Keratinocyte (primary cell): ENCODE data around the gene ZSWIM9. TPM values are rescaled to one million over a fixed set of nuclear protein-coding genes. Genes with fewer than 3 reads are reported as not detected.

Experiments
- DNase-seq: peaks from one replicate; pipeline ENCODE4 v3.0.0-alpha.2; 2011; ENCODE audit warnings: low read depth, missing footprints, low spot score
- FAIRE-seq: peaks from 2 replicates; lab custom pipeline; 2011; peaks lifted over from hg19 to GRCh38; lab: Jason Lieb, UNC
- H2AFZ ChIP-seq: 2 replicates; pipeline ENCODE4 v1.6.0; 2012; ENCODE audit warnings: low read length, control low read depth, inconsistent platforms; ENCODE audit not compliant: control insufficient read depth
- H3K27ac ChIP-seq: 2 replicates; pipeline ENCODE4 v1.5.1; 2011; ENCODE audit warnings: low read length; ENCODE audit not compliant: control insufficient read depth, insufficient read depth
- H3K27me3 ChIP-seq: 3 replicates; pipeline ENCODE4 v1.6.0; 2011; ENCODE audit warnings: low read length; ENCODE audit not compliant: control insufficient read depth, insufficient read depth; ENCODE audit errors: extremely low read depth
- H3K36me3 ChIP-seq, 2 experiments: 2 replicates in 1 of 2; 3 replicates in 1 of 2; pipeline ENCODE4 v1.5.1; 2011; ENCODE audit warnings: low read length in 2 of 2, mild to moderate bottlenecking in 1 of 2; ENCODE audit not compliant: control insufficient read depth in 2 of 2, insufficient read depth in 2 of 2; ENCODE audit errors: extremely low read depth in 1 of 2
- H3K4me1 ChIP-seq: 3 replicates; pipeline ENCODE4 v1.5.1; 2011; ENCODE audit warnings: low read length; ENCODE audit not compliant: control insufficient read depth, insufficient read depth; ENCODE audit errors: extremely low read depth
- H3K4me2 ChIP-seq: 3 replicates; pipeline ENCODE4 v1.6.0; 2011; ENCODE audit warnings: low read depth, low read length; ENCODE audit not compliant: control insufficient read depth, insufficient read depth; ENCODE audit errors: extremely low read depth
- H3K4me3 ChIP-seq, 3 experiments: fragments of 200-600 bp in 1 of 3; sonication (generic) in 1 of 3; 2 replicates in 2 of 3; 3 replicates in 1 of 3; pipeline ENCODE4 v1.5.1; 2011 to 2016; ENCODE audit warnings: low read length in 3 of 3, mild to moderate bottlenecking in 3 of 3, control low read depth in 2 of 3, inconsistent platforms in 1 of 3, low read depth in 1 of 3, mixed read lengths in 1 of 3, mixed run types in 1 of 3, moderate library complexity in 1 of 3; ENCODE audit not compliant: control insufficient read depth in 2 of 3, insufficient read depth in 2 of 3; ENCODE audit errors: extremely low read depth in 1 of 3
- H3K79me2 ChIP-seq: 2 replicates; pipeline ENCODE4 v1.6.0; 2012; ENCODE audit warnings: low read length; ENCODE audit not compliant: control insufficient read depth, insufficient read depth
- H3K9ac ChIP-seq: 3 replicates; pipeline ENCODE4 v1.6.0; 2011; ENCODE audit warnings: low read length; ENCODE audit not compliant: control insufficient read depth, insufficient read depth; ENCODE audit errors: extremely low read depth
- H3K9me1 ChIP-seq: 3 replicates; pipeline ENCODE4 v1.6.0; 2011; ENCODE audit warnings: low read length; ENCODE audit not compliant: control insufficient read depth, insufficient read depth; ENCODE audit errors: extremely low read depth
- H3K9me3 ChIP-seq: 2 replicates; pipeline ENCODE4 v1.5.1; 2012; ENCODE audit warnings: low read depth, low read length; ENCODE audit not compliant: control insufficient read depth
- H4K20me1 ChIP-seq: 3 replicates; pipeline ENCODE4 v1.6.0; 2011; ENCODE audit warnings: low read length; ENCODE audit not compliant: control insufficient read depth, insufficient read depth; ENCODE audit errors: extremely low read depth
- CTCF ChIP-seq, 3 experiments: IDR thresholded peaks in 1 of 3; conservative IDR thresholded peaks in 1 of 3; optimal IDR thresholded peaks in 1 of 3; 2 replicates in 2 of 3; 3 replicates in 1 of 3; pipeline versions ENCODE3 to v1.5.1; 2011; ENCODE audit warnings: low read length in 3 of 3, mild to moderate bottlenecking in 3 of 3, moderate library complexity in 2 of 3, control low read depth in 1 of 3, inconsistent platforms in 1 of 3; ENCODE audit not compliant: insufficient read depth in 2 of 3; ENCODE audit errors: extremely low read depth in 1 of 3
- EZH2 ChIP-seq: IDR thresholded peaks from one replicate; pipeline ENCODE4 v1.6.1; 2012; ENCODE audit warnings: inconsistent platforms, mild to moderate bottlenecking, low read length, moderate library complexity
- dilution Hi-C: fragments of 300-500 bp; cut with MboI; formaldehyde crosslinking; loops from one replicate; pipeline ENCODE4 v1.7.0; 2020; ENCODE audit warnings: low sequenced_read_pairs; ENCODE audit not compliant: extremely low pct_ligation_motif_present
- polyA plus RNA-seq, 5 experiments: library from polyadenylated mRNA; depleted of rRNA in 3 of 5; stranded (reverse) in 3 of 5; stranded (forward) in 1 of 5; unstranded in 1 of 5; fragments of >200 nt; gene quantifications; 1 replicate in 1 of 5; 2 replicates in 3 of 5; 3 replicates in 1 of 5; pipeline versions ENCODE4 v1.2.1 to v1.2.3, GENCODE V29; 2011 to 2012; ENCODE audit warnings: missing spikeins in 2 of 5, low read depth in 1 of 5, low replicate concordance in 1 of 5

Gene ZSWIM9
- polyA plus RNA-seq, 1 donor (not counting 4 experiments of a cell fraction or from before 2014, with no cell fraction given): 0.46 TPM

- TF ChIP-seq CTCF (optimal IDR thresholded peaks at IDR 0.05 in 1 of 3, IDR thresholded peaks at IDR 0.05 in 1 of 3, conservative IDR thresholded peaks at IDR 0.05 in 1 of 3; ENCODE audit: extremely low read depth in 1 of 3, insufficient read depth in 2 of 3, low read length in 3 of 3): peak; percentile 57 to 75 (median 67)
- no peak for TF ChIP-seq EZH2
- Histone ChIP-seq H3K9ac (no peak overlapping the region), H3K4me1 (no peaks in the 10 kb centered on the region), H3K4me3 (no peak overlapping the region), H3K27ac (no peak overlapping the region), H3K27me3 (no peaks in the 10 kb centered on the region), H3K4me2 (no peak overlapping the region), H3K36me3 (peaks cover 2 to 4% of the 10 kb centered on the region in 2 experiments), H4K20me1 (no peaks in the 10 kb centered on the region), H3K9me1 (no peaks in the 10 kb centered on the region), H3K9me3 (no peaks in the 10 kb centered on the region), H3K79me2 (no peaks in the 10 kb centered on the region), H2AFZ (no peak overlapping the region)
- no peak for DNase-seq
- peak; percentile 60 for FAIRE-seq
- dilution Hi-C loops: no loop called here
These were observed 17.9 kb upstream of the ZSWIM9 start for GRCh38 chr19:48152551-48152950.

GRCh38 chr19:48154003-48154402 is 16.5 kb upstream of the ZSWIM9 start:
- FAIRE-seq: no peak
- Histone ChIP-seq H3K9ac (no peak overlapping the region), H3K27me3 (no peaks in the 10 kb centered on the region), H2AFZ (no peak overlapping the region), H4K20me1 (no peaks in the 10 kb centered on the region), H3K4me2 (no peak overlapping the region), H3K9me3 (no peaks in the 10 kb centered on the region), H3K9me1 (no peaks in the 10 kb centered on the region), H3K27ac (no peak overlapping the region), H3K36me3 (peaks cover 0 to 3% of the 10 kb centered on the region in 2 experiments), H3K79me2 (no peaks in the 10 kb centered on the region), H3K4me1 (no peaks in the 10 kb centered on the region), H3K4me3 (no peak overlapping the region)
- no peak for DNase-seq
- TF ChIP-seq EZH2 (no peak), CTCF (optimal IDR thresholded peaks at IDR 0.05 in 1 of 3, IDR thresholded peaks at IDR 0.05 in 1 of 3, conservative IDR thresholded peaks at IDR 0.05 in 1 of 3; ENCODE audit: extremely low read depth in 1 of 3, insufficient read depth in 2 of 3, low read length in 3 of 3) (no peak)
- dilution Hi-C loops: no loop called here
